Limb (tissue), 2 donors: ENCODE data around the gene SEC31B.

ENCODE experiments used
- DNase-seq, 2 donors: peaks; one replicate each; pipeline ENCODE4 v3.0.0-alpha.2; 2016; ENCODE audit errors: extremely low spot score in 2 of 2

SEC31B gene

DNA sequence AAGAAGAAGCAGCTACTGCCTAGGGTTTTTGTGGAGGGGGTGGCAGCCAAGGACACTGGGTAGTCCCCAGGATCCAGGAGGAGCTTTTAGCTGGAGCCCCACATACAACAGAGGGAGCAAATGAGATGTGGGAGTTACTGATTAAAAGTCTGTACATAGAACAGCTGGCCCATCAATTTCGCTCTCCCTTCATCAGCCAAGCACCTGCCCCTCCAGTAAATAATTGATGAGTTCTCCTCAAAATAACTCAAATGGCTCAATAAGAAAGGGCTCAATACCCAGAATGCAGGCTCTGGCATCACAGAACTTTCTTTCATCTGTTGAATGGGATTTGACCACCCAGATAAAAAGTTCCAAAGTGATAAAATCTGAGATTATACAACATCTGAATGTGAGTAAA, 72.0 kb downstream of the SEC31B start:
- no peak for DNase-seq

DNA sequence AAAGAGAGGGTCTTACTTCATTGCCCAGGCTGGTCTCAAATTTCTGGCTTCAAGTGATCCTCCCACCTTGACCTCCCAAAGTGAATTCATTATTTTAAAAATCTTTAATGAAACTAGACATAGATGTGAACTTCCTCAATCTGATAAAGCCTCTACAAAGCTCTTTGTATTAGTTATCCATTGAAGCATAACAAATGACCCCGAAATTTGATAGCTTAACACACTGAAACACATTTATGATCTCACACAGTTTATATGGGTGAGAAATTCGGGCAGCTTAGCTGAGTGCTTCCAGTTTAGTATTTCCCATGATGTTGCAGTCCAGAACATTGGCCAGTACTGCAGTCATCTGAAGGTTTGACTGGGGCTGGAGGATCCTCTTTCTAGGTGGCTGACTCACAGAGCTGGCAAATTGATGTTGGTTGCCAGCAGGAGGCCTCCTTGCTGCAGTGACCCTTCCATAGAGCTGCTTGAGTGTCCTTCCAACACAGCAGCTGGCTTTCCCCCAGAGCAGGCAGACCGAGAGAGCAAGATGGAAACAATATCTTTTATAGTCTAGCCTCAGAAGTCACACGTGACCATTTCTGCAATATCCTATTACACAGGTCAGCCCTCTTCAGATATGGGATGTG, 73.4 kb downstream of the SEC31B start:
- no peak for DNase-seq

DNA sequence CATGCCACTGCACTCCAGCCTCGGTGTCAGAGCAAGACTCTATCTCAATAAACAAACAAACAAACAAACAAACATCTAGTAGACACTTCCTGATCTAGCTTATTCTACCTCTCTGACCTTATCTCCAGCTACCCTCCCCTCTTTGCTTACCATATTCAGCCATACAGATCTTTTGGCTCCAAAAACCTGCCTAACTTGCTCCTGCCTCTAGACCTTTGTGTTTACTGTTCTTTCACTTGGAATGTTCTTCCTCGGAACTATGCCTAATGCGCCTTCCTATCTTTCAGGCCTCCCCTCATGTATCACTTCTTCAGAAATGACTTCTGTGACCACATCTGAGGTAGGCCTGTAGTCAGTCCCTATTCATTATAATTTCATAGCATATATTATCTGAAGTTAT, 77.1 kb downstream of the SEC31B start:
- no peak for DNase-seq

DNA sequence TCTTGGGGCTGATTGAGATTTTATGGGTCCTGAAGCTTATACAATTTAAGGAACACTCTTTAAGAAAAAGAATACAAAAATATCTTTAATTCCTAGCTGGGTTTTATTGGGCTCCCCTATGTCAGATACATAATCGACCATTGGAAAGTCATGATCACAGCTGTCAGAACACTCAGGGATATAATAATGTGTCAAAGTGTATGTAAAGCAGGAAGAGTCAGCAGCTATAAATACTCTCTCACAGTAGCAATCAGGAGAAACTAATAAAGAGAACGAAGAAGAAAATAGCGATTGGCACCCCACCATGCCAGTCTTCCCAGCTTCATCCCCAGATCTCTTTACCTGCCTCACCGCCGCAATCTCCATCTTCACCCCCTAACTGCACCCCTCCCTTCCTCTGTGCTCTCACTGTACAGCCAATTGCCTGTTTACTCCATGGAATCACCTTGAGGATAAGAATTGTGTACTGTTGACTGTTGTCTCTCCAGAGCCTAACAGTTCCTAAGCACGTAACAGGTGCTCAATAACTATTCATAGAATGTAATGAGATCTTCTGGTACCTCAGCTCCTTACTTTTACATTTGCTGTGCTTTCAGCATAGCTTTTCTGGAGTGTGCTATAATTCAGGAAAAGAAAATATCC, 80.9 kb downstream of the SEC31B start:
- no peak for DNase-seq
